SK-N-SH (cell line): Measurements from ENCODE around the gene SCNN1B. TPM values are rescaled to one million over a fixed set of nuclear protein-coding genes. Genes with fewer than 3 reads are reported as not detected.

Source experiments
- CTCF ChIA-PET: fragments of 300-600, 350-600 bp; formaldehyde crosslinking; extraction: SDS; loops from one replicate; lab custom pipeline; 2021; lab: Yijun Ruan, JAX
- POLR2A ChIA-PET: fragments of 350-600 bp; sonication (Branson Sonifier 250); formaldehyde crosslinking; extraction: SDS; loops from one replicate; lab custom pipeline; 2020; ENCODE audit warnings: antibody characterized with exemption, inconsistent platforms; lab: Yijun Ruan, JAX
- DNase-seq: peaks from one replicate; pipeline ENCODE4 v3.0.0; 2012
- H2AFZ ChIP-seq: fragments of 200-600 bp; sonication (generic); 2 replicates; pipeline ENCODE4 v1.8.1; 2016; ENCODE audit warnings: antibody characterized with exemption, mild to moderate bottlenecking, low read depth
- H3F3A ChIP-seq: fragments of 200-600 bp; sonication (generic); replicated peaks from 2 replicates; pipeline ENCODE3; 2016; ENCODE audit warnings: antibody characterized with exemption, mild to moderate bottlenecking; ENCODE audit not compliant: insufficient read depth
- H3K27ac ChIP-seq, 2 experiments: fragments of 200-500 bp in 1 of 2; fragments of 200-600 bp in 1 of 2; sonication (Bioruptor generic) in 1 of 2; sonication (generic), shearing (Covaris generic) in 1 of 2; 2 replicates each; pipeline versions ENCODE4 v1.5.1 to v1.6.1; 2014 to 2016; ENCODE audit warnings: low read depth in 2 of 2, inconsistent platforms in 1 of 2, low read length in 1 of 2, mild to moderate bottlenecking in 1 of 2, mixed read lengths in 1 of 2
- H3K27me3 ChIP-seq: fragments of 200-600 bp; sonication (generic), shearing (Covaris generic); 2 replicates; pipeline ENCODE4 v1.6.1; 2016; ENCODE audit warnings: mixed run types; ENCODE audit not compliant: insufficient read depth
- H3K36me3 ChIP-seq, 2 experiments: fragments of 200-500 bp in 1 of 2; fragments of 200-600 bp in 1 of 2; sonication (Bioruptor generic) in 1 of 2; sonication (generic) in 1 of 2; replicated peaks in 1 of 2; 2 replicates each; pipeline versions ENCODE3 to v1.5.1; 2014 to 2016; ENCODE audit warnings: low read length in 1 of 2, mild to moderate bottlenecking in 1 of 2; ENCODE audit not compliant: insufficient read depth in 2 of 2, control insufficient read depth in 1 of 2
- H3K4me1 ChIP-seq, 2 experiments: fragments of 200-500 bp in 1 of 2; fragments of 200-600 bp in 1 of 2; sonication (Bioruptor generic) in 1 of 2; sonication (generic), shearing (Covaris generic) in 1 of 2; 2 replicates each; pipeline versions ENCODE4 v1.5.1 to v1.6.1; 2014 to 2016; ENCODE audit warnings: low read depth in 1 of 2, low read length in 1 of 2, mixed run types in 1 of 2; ENCODE audit not compliant: insufficient read depth in 2 of 2, control insufficient read depth in 1 of 2
- H3K4me2 ChIP-seq: fragments of 200-600 bp; sonication (generic), shearing (Covaris generic); 2 replicates; pipeline ENCODE4 v1.6.1; 2017; ENCODE audit warnings: mixed run types
- H3K4me3 ChIP-seq, 2 experiments: fragments of 200-500 bp in 1 of 2; fragments of 200-600 bp in 1 of 2; sonication (Bioruptor generic) in 1 of 2; sonication (generic), shearing (Covaris generic) in 1 of 2; 2 replicates each; pipeline versions ENCODE4 v1.5.1 to v1.8.1; 2014 to 2016; ENCODE audit warnings: low read depth in 2 of 2, inconsistent platforms in 1 of 2, low read length in 1 of 2, mild to moderate bottlenecking in 1 of 2, mixed read lengths in 1 of 2, moderate library complexity in 1 of 2
- H3K79me2 ChIP-seq: fragments of 200-600 bp; sonication (generic); 2 replicates; pipeline ENCODE4 v1.8.1; 2017; ENCODE audit warnings: mild to moderate bottlenecking; ENCODE audit not compliant: insufficient read depth
- H3K9ac ChIP-seq: fragments of 200-600 bp; sonication (generic); 2 replicates; pipeline ENCODE4 v1.6.1; 2017; ENCODE audit warnings: mixed run types
- H3K9me2 ChIP-seq: fragments of 200-600 bp; sonication (generic); 2 replicates; pipeline ENCODE4 v1.6.1; 2017; ENCODE audit warnings: mixed run types
- H3K9me3 ChIP-seq: fragments of 200-600 bp; sonication (generic); 2 replicates; pipeline ENCODE4 v1.6.1; 2017; ENCODE audit warnings: mixed run types, mild to moderate bottlenecking, moderate library complexity
- H4K20me1 ChIP-seq: fragments of 200-600 bp; sonication (generic); 2 replicates; pipeline ENCODE4 v1.6.1; 2017; ENCODE audit warnings: mild to moderate bottlenecking, mixed run types; ENCODE audit not compliant: insufficient read depth
- CHD2 ChIP-seq: fragments of 150-350 bp; IDR thresholded peaks from 2 replicates; pipeline ENCODE4 v1.6.1; 2018; ENCODE audit warnings: low read length; ENCODE audit not compliant: partially characterized antibody
- EP300 ChIP-seq, 2 experiments: IDR thresholded peaks; 2 replicates each; pipeline versions ENCODE4 v1.4.0 to v1.6.1; 2012; ENCODE audit warnings: borderline replicate concordance in 1 of 2, low read depth in 1 of 2, low read length in 1 of 2
- FOSL2 ChIP-seq: IDR thresholded peaks from 2 replicates; pipeline ENCODE4 v1.4.0; 2012; ENCODE audit warnings: low read depth, mild to moderate bottlenecking, moderate library complexity, borderline replicate concordance
- GATA2 ChIP-seq: sonication (generic); formaldehyde crosslinking; IDR thresholded peaks from 2 replicates; pipeline ENCODE4 v1.5.0; 2020; ENCODE audit warnings: mild to moderate bottlenecking, missing genetic modification reagents
- MEF2A ChIP-seq: IDR thresholded peaks from 2 replicates; pipeline ENCODE4 v1.4.0; 2012; ENCODE audit warnings: low read depth, borderline replicate concordance
- MXI1 ChIP-seq: IDR thresholded peaks from 2 replicates; pipeline ENCODE4 v1.6.1; 2012; ENCODE audit warnings: mild to moderate bottlenecking, low read depth, low read length, improper control_type of control experiment
- NFIC ChIP-seq: IDR thresholded peaks from 2 replicates; pipeline ENCODE4 v1.4.0; 2012; ENCODE audit warnings: borderline replicate concordance
- POLR2AphosphoS5 ChIP-seq: IDR thresholded peaks from 2 replicates; pipeline ENCODE4 v1.6.1; 2012; ENCODE audit warnings: low read depth, low read length
- RCOR1 ChIP-seq: fragments of 150-350 bp; IDR thresholded peaks from 2 replicates; pipeline ENCODE4 v1.6.1; 2017; ENCODE audit warnings: antibody characterized with exemption, low read length
- RFX5 ChIP-seq: IDR thresholded peaks from 2 replicates; pipeline ENCODE4 v1.6.1; 2012; ENCODE audit warnings: mild to moderate bottlenecking, improper control_type of control experiment, low read length
- TAF1 ChIP-seq: IDR thresholded peaks from 2 replicates; pipeline ENCODE4 v1.6.1; 2012; ENCODE audit warnings: low read depth, mild to moderate bottlenecking, low read length, moderate library complexity, borderline replicate concordance
- TCF12 ChIP-seq: IDR thresholded peaks from 2 replicates; pipeline ENCODE4 v1.4.0; 2012
- TEAD4 ChIP-seq: IDR thresholded peaks from 2 replicates; pipeline ENCODE4 v1.4.0; 2012; ENCODE audit warnings: mild to moderate bottlenecking, borderline replicate concordance; ENCODE audit not compliant: insufficient read depth
- YY1 ChIP-seq: IDR thresholded peaks from 2 replicates; pipeline ENCODE4 v1.4.0; 2012; ENCODE audit warnings: low read depth, mild to moderate bottlenecking
- WGBS: methylation state at CpG from one replicate; pipeline ENCODE4 v1.1.6; 2017; ENCODE audit warnings: low lambda C conversion rate; 5-methylcytosine and 5-hydroxymethylcytosine counted together
- polyA plus RNA-seq, 3 experiments: library from polyadenylated mRNA; depleted of rRNA; stranded (reverse); fragments of >200 nt; gene quantifications; 2 replicates each; pipeline ENCODE4 v1.2.3, GENCODE V29; 2012
- TF ChIP-seq, protein P1 (sequence below): fragments of 150-350 bp; IDR thresholded peaks from 2 replicates; pipeline ENCODE4 v1.6.1; 2017; ENCODE audit warnings: antibody characterized with exemption, low read length, low read depth, borderline replicate concordance
- TF ChIP-seq, protein P2 (sequence below): IDR thresholded peaks from 2 replicates; pipeline ENCODE4 v1.4.0; 2012; ENCODE audit warnings: low read depth, borderline replicate concordance

SCNN1B gene
- polyA plus RNA-seq, 1 of the 3 experiments (the other 2 are of a cell fraction), result not detected

DNA sequence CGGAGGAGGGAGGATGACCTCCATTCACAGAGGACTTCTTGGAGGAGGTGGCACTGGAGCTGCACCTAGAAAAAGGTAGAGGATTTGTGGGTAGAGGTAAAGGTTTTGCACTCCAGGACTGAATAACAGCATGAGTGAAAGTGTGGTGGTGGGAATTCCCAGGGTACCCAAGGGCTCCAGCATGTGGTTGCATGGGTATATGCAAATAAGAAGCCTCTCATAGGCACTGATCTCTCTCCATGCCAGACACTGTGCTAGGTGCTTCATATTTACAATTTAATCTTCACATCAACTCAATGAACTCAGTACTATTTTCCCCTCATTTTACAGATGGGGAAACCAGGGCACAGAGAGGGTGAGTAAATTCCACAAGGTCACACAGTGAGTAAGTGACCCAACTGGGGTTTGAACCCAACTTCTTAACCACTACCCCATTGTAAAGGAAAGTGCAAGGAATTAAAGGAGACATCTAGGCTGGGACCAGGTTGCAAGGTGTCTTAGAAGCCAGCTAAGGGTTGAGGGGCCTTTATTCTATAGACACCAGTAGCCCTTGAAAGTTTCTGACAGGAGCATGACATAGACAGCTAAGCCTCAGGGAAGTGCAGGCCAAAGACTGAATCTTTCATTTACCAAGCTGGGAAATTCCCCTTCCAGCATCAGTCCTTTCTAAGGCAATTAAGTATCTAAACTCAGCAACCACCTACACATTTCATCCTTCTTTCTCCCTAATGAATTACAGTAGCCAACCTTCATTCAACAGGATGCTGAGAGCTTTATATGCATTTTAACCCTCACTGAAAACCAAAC lies 21.3 kb downstream of the SCNN1B start:
- POLR2A ChIA-PET, result no interaction called here
- Histone ChIP-seq H4K20me1 (no peaks in the 10 kb centered on the region), H3K9me3 (no peaks in the 10 kb centered on the region), H3K4me1 (no peaks in the 10 kb centered on the region), H3K4me2 (no peak overlapping the region), H3K27ac (no peak overlapping the region), H3K36me3 (no peaks in the 10 kb centered on the region), H3K9ac (no peak overlapping the region), H3F3A (no peaks in the 10 kb centered on the region), H3K4me3 (no peak overlapping the region), H3K27me3 (no peaks in the 10 kb centered on the region), H3K79me2 (no peaks in the 10 kb centered on the region), H3K9me2 (no peaks in the 10 kb centered on the region), H2AFZ (no peak overlapping the region)
- no peak for DNase-seq
- no peak for TF ChIP-seq EP300 (IDR thresholded peaks at IDR 0.05; ENCODE audit: borderline replicate concordance in 1 of 2, low read depth in 1 of 2, low read length in 1 of 2)
- no peak for TF ChIP-seq NFIC
- TF ChIP-seq, protein P1, sequence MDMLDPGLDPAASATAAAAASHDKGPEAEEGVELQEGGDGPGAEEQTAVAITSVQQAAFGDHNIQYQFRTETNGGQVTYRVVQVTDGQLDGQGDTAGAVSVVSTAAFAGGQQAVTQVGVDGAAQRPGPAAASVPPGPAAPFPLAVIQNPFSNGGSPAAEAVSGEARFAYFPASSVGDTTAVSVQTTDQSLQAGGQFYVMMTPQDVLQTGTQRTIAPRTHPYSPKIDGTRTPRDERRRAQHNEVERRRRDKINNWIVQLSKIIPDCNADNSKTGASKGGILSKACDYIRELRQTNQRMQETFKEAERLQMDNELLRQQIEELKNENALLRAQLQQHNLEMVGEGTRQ, result no peak
- no peak for TF ChIP-seq RCOR1
- TF ChIP-seq CHD2, result no peak
- TF ChIP-seq TEAD4, result no peak
- TF ChIP-seq MEF2A, result no peak
- no peak for TF ChIP-seq TCF12
- TF ChIP-seq GATA2 (CRISPR knock-in tag), result no peak
- 73% methylated on average over 1 of the region's 1 CpG for WGBS
- CTCF ChIA-PET, result no interaction called here

DNA sequence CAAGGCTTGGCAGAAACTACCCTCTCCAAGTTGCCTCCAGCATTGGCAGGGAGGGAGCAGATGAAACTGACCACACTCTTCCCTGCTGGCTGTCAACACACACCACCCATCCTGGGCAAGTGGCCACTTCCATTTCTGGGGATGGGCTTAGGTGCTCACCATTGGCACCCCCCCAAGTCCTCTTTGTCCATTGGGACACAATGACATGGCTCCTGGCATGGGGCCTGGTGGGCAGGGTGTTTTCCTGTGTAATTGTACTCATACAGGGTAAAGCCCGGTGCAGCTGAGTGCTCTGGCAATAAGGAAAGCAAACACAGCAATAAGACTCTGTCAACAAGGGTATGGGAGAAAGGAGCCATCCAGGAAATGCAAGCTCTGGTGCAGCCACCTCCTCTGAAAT lies 22.6 kb downstream of the SCNN1B start:
- WGBS, result 42% methylated on average over 1 of the region's 1 CpG
- TF ChIP-seq GATA2 (CRISPR knock-in tag) (no peak), MXI1 (no peak)
- no peaks in the 10 kb centered on the region for H4K20me1 ChIP-seq
- H3K79me2 ChIP-seq, result no peaks in the 10 kb centered on the region
- no peak overlapping the region for H3K4me2 ChIP-seq
- H3K9me2 ChIP-seq, result no peaks in the 10 kb centered on the region
- no peak overlapping the region for H3K9ac ChIP-seq
- no peak overlapping the region for H3K4me3 ChIP-seq
- ChIA-PET CTCF (interaction anchor here (0.6 kb wide), 1 partner anchor 218 kb away, joined by 3 read pairs; no protein-coding TSS in a partner anchor), POLR2A (no interaction called here)
- H3K27ac ChIP-seq, result no peak overlapping the region
- no peaks in the 10 kb centered on the region for H3K27me3 ChIP-seq
- H2AFZ ChIP-seq, result no peak overlapping the region
- no peaks in the 10 kb centered on the region for H3K36me3 ChIP-seq
- no peaks in the 10 kb centered on the region for H3K4me1 ChIP-seq
- no peak for DNase-seq
- no peaks in the 10 kb centered on the region for H3F3A ChIP-seq
- H3K9me3 ChIP-seq, result no peaks in the 10 kb centered on the region

DNA sequence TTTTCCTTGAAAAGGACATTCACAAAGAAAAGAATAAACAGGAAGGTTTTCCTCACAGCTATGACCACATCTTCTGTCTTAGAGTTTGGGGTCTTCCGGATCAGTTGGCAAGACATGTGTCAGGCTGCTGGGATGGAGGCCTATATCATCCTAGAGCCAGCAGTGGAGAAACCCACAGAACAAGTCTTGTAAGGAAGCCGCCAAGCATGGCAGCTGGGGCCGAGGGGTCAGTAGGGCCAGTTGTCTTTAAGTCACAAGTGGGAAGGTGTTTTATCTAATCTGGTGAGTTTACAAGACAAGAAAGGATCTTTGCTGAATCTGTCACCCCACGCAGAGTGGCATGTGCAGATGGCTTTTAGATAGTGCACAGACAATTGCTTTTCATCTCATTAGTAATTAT lies 25.7 kb downstream of the SCNN1B start:
- 60% methylated on average over 4 of the region's 4 CpGs for WGBS
- TF ChIP-seq, protein P2, sequence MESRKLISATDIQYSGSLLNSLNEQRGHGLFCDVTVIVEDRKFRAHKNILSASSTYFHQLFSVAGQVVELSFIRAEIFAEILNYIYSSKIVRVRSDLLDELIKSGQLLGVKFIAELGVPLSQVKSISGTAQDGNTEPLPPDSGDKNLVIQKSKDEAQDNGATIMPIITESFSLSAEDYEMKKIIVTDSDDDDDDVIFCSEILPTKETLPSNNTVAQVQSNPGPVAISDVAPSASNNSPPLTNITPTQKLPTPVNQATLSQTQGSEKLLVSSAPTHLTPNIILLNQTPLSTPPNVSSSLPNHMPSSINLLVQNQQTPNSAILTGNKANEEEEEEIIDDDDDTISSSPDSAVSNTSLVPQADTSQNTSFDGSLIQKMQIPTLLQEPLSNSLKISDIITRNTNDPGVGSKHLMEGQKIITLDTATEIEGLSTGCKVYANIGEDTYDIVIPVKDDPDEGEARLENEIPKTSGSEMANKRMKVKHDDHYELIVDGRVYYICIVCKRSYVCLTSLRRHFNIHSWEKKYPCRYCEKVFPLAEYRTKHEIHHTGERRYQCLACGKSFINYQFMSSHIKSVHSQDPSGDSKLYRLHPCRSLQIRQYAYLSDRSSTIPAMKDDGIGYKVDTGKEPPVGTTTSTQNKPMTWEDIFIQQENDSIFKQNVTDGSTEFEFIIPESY, result no peak
- TF ChIP-seq RCOR1 (no peak), MXI1 (no peak), TAF1 (no peak), YY1 (no peak), RFX5 (no peak), CHD2 (no peak), POLR2AphosphoS5 (no peak), TCF12 (no peak), FOSL2 (no peak)
- H3K4me2 ChIP-seq, result no peak overlapping the region
- no peak overlapping the region for H3K4me3 ChIP-seq
- H3K36me3 ChIP-seq, result no peaks in the 10 kb centered on the region
- H2AFZ ChIP-seq, result no peak overlapping the region
- ChIA-PET CTCF (no interaction called here), POLR2A (no interaction called here)
- no peaks in the 10 kb centered on the region for H3K27me3 ChIP-seq
- H4K20me1 ChIP-seq, result no peaks in the 10 kb centered on the region
- peaks cover 0 to 3% of the 10 kb centered on the region in 2 experiments; a peak in 1 of 4 replicates for H3K4me1 ChIP-seq
- H3K79me2 ChIP-seq, result no peaks in the 10 kb centered on the region
- no peaks in the 10 kb centered on the region for H3K9me2 ChIP-seq
- no peaks in the 10 kb centered on the region for H3K9me3 ChIP-seq
- no peak for DNase-seq
- no peak overlapping the region for H3K27ac ChIP-seq
- H3K9ac ChIP-seq, result no peak overlapping the region
- no peaks in the 10 kb centered on the region for H3F3A ChIP-seq
